ENCODE measurements around the gene LOC128125822.

Gene LOC128125822

GRCh38 chr6:63533952-63534351, 38.3 kb upstream of the LOC128125822 start:
- Histone ChIP-seq H3K9me3 (no peaks in the 10 kb centered on the region), H3K36me3 (no peaks in the 10 kb centered on the region), H3K4me1 (no peaks in the 10 kb centered on the region), H3K27ac (no peak overlapping the region), H3K4me3 (no peak overlapping the region), H3K27me3 (no peaks in the 10 kb centered on the region)
- DNase-seq (ENCODE audit: low spot score in 2 of 2) = no peak
- TF ChIP-seq POLR2AphosphoS5 (IDR thresholded peaks at IDR 0.05) = no peak
- no peak for TF ChIP-seq CTCF (IDR thresholded peaks at IDR 0.05)
- no peak for TF ChIP-seq POLR2A (IDR thresholded peaks at IDR 0.05)
- intact Hi-C loops (cut with DNase I; ENCODE audit: low total_unique reads) = no loop called here

GRCh38 chr6:63537201-63537958, 34.9 kb upstream of the LOC128125822 start:
- Histone ChIP-seq H3K36me3 (no peaks in the 10 kb centered on the region), H3K27ac (peak overlapping the region in 1 of 2 donors; percentile 57), H3K9me3 (no peaks in the 10 kb centered on the region), H3K4me1 (no peaks in the 10 kb centered on the region), H3K27me3 (no peaks in the 10 kb centered on the region), H3K4me3 (no peak overlapping the region)
- TF ChIP-seq POLR2AphosphoS5 (IDR thresholded peaks at IDR 0.05) (no peak), POLR2A (IDR thresholded peaks at IDR 0.05) (no peak), CTCF (IDR thresholded peaks at IDR 0.05) (no peak)
- intact Hi-C loops (cut with DNase I; ENCODE audit: low total_unique reads) = no loop called here
- peak in 1 of 2 donors; percentile 47 for DNase-seq (ENCODE audit: low spot score in 2 of 2)

- no peaks in the 10 kb centered on the region for H3K4me1 ChIP-seq
- H3K27me3 ChIP-seq = no peaks in the 10 kb centered on the region
- H3K36me3 ChIP-seq = no peaks in the 10 kb centered on the region
- no peak overlapping the region for H3K4me3 ChIP-seq
- H3K27ac ChIP-seq = no peak overlapping the region
- no peak for TF ChIP-seq CTCF (IDR thresholded peaks at IDR 0.05)
- no peak for TF ChIP-seq POLR2A (IDR thresholded peaks at IDR 0.05)
- TF ChIP-seq POLR2AphosphoS5 (IDR thresholded peaks at IDR 0.05) = no peak
- H3K9me3 ChIP-seq = no peaks in the 10 kb centered on the region
- DNase-seq (ENCODE audit: low spot score in 2 of 2) = no peak
- intact Hi-C loops (cut with DNase I; ENCODE audit: low total_unique reads) = no loop called here
Observed at GRCh38 chr6:63537959-63538300, 34.4 kb upstream of the LOC128125822 start.

GRCh38 chr6:63538550-63538949, 33.7 kb upstream of the LOC128125822 start:
- Histone ChIP-seq H3K4me1 (no peaks in the 10 kb centered on the region), H3K9me3 (no peaks in the 10 kb centered on the region), H3K27ac (no peak overlapping the region), H3K27me3 (no peaks in the 10 kb centered on the region), H3K36me3 (no peaks in the 10 kb centered on the region), H3K4me3 (no peak overlapping the region)
- TF ChIP-seq POLR2AphosphoS5 (IDR thresholded peaks at IDR 0.05) (no peak), CTCF (IDR thresholded peaks at IDR 0.05) (no peak), POLR2A (IDR thresholded peaks at IDR 0.05) (no peak)
- DNase-seq (ENCODE audit: low spot score in 2 of 2) = no peak
- intact Hi-C loops (cut with DNase I; ENCODE audit: low total_unique reads) = no loop called here

- no peak overlapping the region for H3K27ac ChIP-seq
- no peaks in the 10 kb centered on the region for H3K27me3 ChIP-seq
- H3K36me3 ChIP-seq = no peaks in the 10 kb centered on the region
- no peak for DNase-seq (ENCODE audit: low spot score in 2 of 2)
- intact Hi-C loops (cut with DNase I; ENCODE audit: low total_unique reads) = no loop called here
- no peak for TF ChIP-seq POLR2AphosphoS5 (IDR thresholded peaks at IDR 0.05)
- no peak for TF ChIP-seq CTCF (IDR thresholded peaks at IDR 0.05)
- no peak for TF ChIP-seq POLR2A (IDR thresholded peaks at IDR 0.05)
- no peaks in the 10 kb centered on the region for H3K4me1 ChIP-seq
- no peak overlapping the region for H3K4me3 ChIP-seq
- no peaks in the 10 kb centered on the region for H3K9me3 ChIP-seq
Observed at GRCh38 chr6:63543001-63543400, 29.3 kb upstream of the LOC128125822 start.
